Neuron (in vitro differentiated cells): Measurements from ENCODE around the gene BSX.

Experiments
- H2AFZ ChIP-seq: one replicate; pipeline ENCODE4 v1.6.1; 2013; ENCODE audit warnings: low read depth, mild to moderate bottlenecking, inconsistent platforms, low read length, moderate library complexity
- H3K27me3 ChIP-seq: one replicate; pipeline ENCODE4 v1.6.1; 2013; ENCODE audit warnings: low read length; ENCODE audit not compliant: insufficient read depth
- H3K36me3 ChIP-seq: one replicate; pipeline ENCODE4 v1.6.1; 2013; ENCODE audit warnings: low read length; ENCODE audit not compliant: insufficient read depth
- H3K4me1 ChIP-seq: one replicate; pipeline ENCODE4 v1.6.1; 2013; ENCODE audit warnings: low read length; ENCODE audit not compliant: insufficient read depth
- H3K4me3 ChIP-seq: 2 replicates; pipeline ENCODE4 v1.5.1; 2013; ENCODE audit warnings: mild to moderate bottlenecking, low read length, moderate library complexity
- H3K9me3 ChIP-seq: one replicate; pipeline ENCODE4 v1.6.1; 2013; ENCODE audit warnings: low read length

The BSX gene

DNA sequence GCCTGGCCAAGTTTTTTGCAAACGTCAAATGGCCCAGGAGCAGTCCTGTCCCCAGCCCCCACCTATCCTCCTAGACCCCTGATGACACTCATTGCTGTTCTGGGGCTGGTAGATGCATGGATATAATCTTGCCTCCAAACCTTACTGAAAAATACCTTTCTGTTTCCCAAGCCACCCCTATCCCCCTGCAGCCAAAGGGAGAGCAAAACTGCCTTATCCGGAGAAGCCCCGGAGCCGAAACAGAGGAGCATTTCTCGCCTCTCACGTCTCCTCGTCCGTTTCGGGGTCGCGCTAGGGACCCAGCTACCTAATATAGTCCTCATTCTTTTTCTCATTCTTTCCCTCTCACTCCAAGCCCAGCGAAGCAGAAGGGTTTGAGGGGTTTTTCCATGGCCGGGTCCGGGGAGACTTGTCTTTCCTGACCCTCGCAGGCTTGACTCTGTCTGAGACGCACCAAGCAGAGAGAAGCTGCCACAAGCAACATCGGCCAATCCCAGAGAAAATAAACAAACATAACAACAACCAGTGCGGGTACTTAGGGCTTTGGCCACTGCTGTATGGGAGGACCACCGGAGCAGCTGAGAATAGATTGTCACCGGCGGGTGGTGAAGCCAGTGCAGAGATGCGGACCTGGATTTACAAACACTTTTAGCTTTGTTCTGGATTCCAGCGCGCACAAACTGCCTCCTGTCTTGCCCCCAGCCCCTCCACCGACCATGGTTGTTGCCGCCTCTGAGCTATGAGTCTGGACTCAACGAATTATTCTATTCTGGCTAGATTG, 1.6 kb downstream of the BSX start:
- H3K9me3 ChIP-seq: no peaks in the 10 kb centered on the region
- peaks cover 96% of the 10 kb centered on the region for H3K27me3 ChIP-seq
- H3K4me1 ChIP-seq: peaks cover 3% of the 10 kb centered on the region
- H3K36me3 ChIP-seq: no peaks in the 10 kb centered on the region
- H3K4me3 ChIP-seq: no peak overlapping the region
- H2AFZ ChIP-seq: no peak overlapping the region

DNA sequence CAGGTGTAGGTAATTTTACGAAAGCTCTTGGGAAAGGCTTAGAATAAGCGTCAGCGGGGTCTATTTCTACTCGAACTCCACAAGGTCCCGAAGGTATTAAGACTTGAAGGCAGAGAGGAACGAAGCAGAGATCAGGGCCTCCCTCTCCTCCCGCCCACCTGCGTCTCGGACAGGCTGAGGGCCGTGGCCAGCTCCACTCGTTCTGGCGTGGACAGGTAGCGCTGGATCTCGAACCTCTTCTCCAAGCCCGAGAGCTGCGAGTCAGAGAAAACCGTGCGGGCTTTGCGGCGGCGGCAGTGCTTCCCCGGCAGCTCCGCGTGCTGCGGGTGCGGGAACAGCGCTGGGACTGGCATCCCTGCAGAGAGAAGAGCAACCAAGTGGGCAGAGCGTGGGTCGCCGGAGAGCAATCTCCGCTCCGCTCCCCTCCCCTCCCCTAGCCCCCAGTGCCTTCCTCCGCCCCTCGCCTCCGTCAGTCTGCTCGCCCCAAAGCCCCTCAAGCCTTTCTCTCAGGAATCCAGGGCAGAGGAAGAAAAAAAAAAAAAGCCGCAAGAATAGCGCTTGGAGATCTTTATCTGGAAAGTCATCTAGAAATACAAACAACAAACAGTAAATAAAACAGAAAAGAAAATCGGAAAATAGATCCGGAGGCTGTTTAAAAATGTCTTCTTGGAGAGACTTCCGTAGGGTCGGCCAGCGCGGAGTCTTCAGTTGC, 2.4 kb downstream of the BSX start:
- no peaks in the 10 kb centered on the region for H3K36me3 ChIP-seq
- H3K27me3 ChIP-seq: peaks cover 96% of the 10 kb centered on the region
- H3K9me3 ChIP-seq: no peaks in the 10 kb centered on the region
- H2AFZ ChIP-seq: no peak overlapping the region
- H3K4me1 ChIP-seq: peaks cover 2% of the 10 kb centered on the region
- H3K4me3 ChIP-seq: no peak overlapping the region

DNA sequence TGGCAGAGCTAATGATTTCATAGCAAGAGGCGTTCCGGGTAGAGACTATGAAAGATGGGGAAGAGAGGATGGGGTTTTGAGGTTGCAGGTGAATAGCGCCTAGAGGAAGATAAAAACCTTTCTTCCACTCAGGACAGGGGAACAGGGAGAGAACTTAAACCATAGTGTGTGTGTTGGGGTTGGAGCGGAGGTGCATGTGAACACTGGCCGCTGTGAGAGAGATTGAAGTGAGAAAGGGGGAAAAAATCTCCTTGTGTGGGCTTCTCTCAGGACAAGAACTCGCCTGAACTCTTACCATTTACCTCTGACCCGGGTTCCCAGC, 3.4 kb downstream of the BSX start:
- H3K9me3 ChIP-seq: no peaks in the 10 kb centered on the region

DNA sequence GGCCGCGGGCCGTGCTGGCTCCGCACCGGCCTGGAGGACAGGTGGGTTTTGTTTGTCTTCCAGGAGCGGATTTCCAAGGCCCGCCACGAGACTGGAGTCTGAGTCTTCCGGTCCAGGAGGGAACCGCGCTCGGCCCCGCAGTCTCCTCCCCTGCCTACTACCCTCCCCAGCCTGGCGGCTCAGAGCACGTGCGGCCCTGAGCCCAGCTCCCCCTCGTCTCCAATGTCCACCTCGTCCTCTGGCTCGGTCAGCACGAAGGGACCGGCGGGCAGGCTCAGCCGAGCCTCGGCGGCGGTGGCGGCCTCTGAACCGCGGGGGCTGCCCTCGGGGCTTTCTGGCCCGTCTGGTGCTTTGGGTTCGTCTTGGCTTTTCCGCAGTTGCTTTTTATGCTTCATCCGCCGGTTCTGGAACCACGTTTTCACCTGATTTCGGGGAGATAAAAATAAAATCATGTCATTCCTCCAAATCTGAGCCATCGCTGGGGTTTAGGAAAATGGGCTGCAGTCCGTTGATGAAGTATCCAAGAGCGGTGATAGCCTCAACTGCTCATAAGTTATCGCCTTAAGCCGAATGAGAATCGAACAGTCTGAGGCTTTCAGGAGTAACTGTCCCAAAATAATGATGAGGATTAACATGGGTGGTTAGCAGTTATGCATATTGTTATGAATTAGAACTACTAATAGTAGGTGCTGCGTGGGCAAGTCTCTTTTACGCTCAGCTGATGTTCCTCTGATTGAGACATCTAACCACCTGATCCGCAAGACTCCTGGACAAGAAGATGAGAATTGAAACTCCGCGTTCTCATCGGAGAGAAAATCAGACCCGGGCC, 4.0 kb downstream of the BSX start:
- Histone ChIP-seq H3K27me3 (peaks cover 97% of the 10 kb centered on the region), H3K9me3 (no peaks in the 10 kb centered on the region), H2AFZ (no peak overlapping the region), H3K4me3 (no peak overlapping the region), H3K36me3 (no peaks in the 10 kb centered on the region), H3K4me1 (no peaks in the 10 kb centered on the region)

More for the DNA sequence above, 3.4 kb downstream of the BSX start:
- Histone ChIP-seq H3K4me1 (no peaks in the 10 kb centered on the region), H3K27me3 (peaks cover 96% of the 10 kb centered on the region), H3K4me3 (no peak overlapping the region), H3K36me3 (no peaks in the 10 kb centered on the region), H2AFZ (no peak overlapping the region)

DNA sequence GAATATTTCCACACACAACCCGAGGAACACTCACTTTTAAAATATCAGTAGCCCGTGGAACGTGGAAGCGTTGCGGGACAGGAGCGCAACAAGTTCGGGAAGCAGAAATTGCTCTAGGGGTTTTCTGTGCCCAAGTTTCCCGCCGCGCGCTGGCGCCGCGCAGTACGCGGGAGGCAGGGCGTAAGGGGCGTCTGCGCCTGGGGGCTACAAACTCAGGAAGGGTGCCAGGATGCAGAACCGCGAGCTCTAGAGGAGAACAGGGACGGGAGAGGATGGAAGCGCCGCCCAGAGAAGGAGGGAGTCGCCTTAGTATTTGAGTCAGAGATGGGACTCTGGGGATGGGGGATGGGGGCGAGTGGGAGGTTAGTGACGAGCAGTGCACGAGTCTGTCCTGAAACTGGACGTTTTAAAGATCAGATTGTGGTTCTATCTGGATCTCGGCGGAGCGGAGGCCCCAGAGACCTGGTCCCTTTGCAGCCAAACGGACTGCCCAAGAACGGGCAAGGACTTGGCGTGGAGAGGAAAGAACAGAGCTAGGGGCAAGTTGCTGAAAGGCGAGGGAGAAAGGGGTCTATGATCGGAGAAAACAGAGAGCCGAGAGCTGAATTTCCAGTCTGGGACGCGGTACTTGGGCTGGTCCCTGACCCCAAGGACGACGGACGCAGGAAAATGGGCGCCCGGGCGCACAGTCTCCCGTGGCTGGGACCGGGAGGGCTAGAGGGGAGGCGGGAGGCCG, 4.7 kb downstream of the BSX start:
- H3K4me1 ChIP-seq: no peaks in the 10 kb centered on the region
- H3K36me3 ChIP-seq: no peaks in the 10 kb centered on the region
- peaks cover 92% of the 10 kb centered on the region for H3K27me3 ChIP-seq
- no peaks in the 10 kb centered on the region for H3K9me3 ChIP-seq
- H3K4me3 ChIP-seq: no peak overlapping the region
- no peak overlapping the region for H2AFZ ChIP-seq

DNA sequence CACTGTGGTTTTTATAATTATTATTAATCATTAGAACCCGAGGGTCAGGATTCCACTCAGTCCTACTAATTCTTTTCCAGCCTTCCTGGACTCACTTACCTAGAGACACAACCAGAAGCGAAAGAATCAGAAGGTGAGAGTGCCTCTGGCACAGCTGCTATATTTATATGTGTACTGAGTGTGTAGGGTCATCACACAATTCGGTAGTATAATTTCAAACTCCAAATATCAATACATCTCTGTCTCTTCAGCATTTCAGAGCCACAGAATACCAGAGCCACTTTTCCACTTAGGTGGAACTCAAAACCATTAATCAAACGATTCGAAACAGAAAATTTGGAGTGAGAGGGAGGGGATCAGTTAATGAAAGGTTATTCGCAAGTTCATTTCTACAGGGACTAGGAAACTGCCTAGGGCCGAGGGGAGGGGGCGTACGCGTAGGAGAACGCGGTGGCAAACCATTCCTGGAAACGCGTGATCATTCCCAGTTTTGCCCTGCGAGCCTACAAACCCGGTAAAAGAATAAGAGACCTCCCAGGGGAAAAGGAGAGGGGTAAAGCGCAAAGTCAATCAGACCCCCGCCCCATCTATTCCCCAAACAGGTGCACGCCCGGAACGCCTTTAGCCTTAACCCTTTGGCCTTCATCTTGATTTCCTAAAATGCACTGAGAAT, 5.4 kb downstream of the BSX start:
- H3K4me3 ChIP-seq: no peak overlapping the region
- no peaks in the 10 kb centered on the region for H3K4me1 ChIP-seq
- no peak overlapping the region for H2AFZ ChIP-seq
- H3K27me3 ChIP-seq: peaks cover 87% of the 10 kb centered on the region
- no peaks in the 10 kb centered on the region for H3K36me3 ChIP-seq
- H3K9me3 ChIP-seq: no peaks in the 10 kb centered on the region

DNA sequence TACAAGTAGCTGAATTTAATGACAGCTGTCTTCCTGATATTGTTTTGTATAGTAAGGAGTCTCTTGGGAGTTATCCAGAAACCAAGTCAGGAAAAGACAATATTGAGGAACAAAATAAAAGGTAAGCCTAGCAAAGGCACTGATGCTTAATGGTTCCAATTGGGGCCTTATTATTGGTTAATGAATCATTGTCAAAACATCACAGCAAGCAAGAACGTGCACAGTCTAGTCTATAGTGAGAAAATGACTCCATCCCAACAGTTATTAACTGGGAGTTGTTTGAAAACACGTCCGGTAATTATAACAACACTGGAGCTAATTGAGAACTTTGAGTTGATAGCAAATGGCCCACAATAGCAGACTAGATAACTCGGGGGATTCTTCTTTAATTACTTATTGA, 17.7 kb downstream of the BSX start:
- H3K36me3 ChIP-seq: no peaks in the 10 kb centered on the region
- H3K9me3 ChIP-seq: no peaks in the 10 kb centered on the region
- H3K27me3 ChIP-seq: peaks cover 49% of the 10 kb centered on the region
- no peak overlapping the region for H3K4me3 ChIP-seq
- H2AFZ ChIP-seq: no peak overlapping the region
- H3K4me1 ChIP-seq: no peaks in the 10 kb centered on the region

DNA sequence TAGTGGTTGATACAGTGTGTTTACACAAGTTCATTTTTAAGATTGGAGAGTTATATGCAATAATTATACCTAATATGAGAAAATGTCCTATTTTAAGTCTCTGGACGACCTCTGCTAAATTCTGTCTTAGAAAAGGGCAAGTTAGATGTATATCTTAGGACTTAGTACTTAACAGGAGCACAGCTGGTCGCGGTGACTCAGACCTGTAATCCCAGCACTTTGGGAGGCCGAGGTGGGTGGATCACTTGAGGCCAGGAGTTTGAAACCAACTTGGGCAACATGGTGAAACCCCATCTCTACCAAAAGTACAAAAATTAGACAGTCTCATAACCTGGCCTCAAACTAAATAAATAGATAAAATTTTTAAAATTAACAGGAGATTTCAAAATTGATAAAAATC, 27.2 kb downstream of the BSX start:
- no peaks in the 10 kb centered on the region for H3K36me3 ChIP-seq
- peaks cover 28% of the 10 kb centered on the region for H3K4me1 ChIP-seq
- H3K9me3 ChIP-seq: no peaks in the 10 kb centered on the region
- H2AFZ ChIP-seq: no peak overlapping the region
- peaks cover 33% of the 10 kb centered on the region for H3K27me3 ChIP-seq
- no peak overlapping the region for H3K4me3 ChIP-seq

DNA sequence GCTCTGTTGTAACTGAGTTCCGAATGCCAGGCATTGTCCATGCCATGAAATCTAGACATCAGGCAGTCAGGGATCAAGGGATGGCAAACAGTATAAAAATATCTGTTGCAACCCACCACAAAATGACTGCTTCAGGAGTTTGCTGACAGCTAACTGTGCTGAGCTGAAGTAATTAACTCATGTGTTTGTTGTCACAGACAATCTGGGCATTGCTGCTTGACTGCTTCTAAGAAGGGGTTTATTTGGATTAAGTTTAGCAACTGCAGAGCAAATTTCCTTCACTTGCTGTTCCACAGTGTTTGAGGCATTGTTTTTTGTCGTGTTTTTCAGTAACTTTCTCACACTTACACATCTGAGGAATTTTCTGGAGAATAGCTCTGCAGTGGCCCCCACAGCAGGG, 30.4 kb downstream of the BSX start:
- Histone ChIP-seq H3K4me1 (peaks cover 28% of the 10 kb centered on the region), H3K4me3 (no peak overlapping the region), H3K9me3 (no peaks in the 10 kb centered on the region), H3K36me3 (no peaks in the 10 kb centered on the region), H2AFZ (no peak overlapping the region), H3K27me3 (peaks cover 12% of the 10 kb centered on the region)

DNA sequence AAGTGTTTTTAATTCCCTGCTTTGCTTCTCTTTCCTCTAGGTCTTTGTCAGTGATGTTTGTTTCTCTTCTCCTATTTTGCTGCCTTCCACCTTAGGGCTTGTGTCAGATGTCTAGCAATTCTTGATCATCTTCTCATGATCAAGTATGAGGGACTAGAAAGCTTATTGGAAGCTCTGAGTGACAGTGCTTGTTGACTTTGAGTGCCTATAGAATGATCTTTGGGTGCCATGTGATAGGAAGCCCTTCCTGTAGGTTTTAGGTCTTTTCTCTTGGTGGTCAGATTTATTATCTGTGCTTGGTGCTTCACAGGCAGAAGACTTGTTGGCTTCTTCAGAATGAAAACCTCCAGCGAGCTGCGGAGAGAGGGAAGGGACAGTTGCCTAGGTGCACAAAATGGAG, 43.1 kb downstream of the BSX start:
- Histone ChIP-seq H3K4me3 (no peak overlapping the region), H3K27me3 (peaks cover 18% of the 10 kb centered on the region), H2AFZ (no peak overlapping the region), H3K4me1 (no peaks in the 10 kb centered on the region), H3K36me3 (no peaks in the 10 kb centered on the region), H3K9me3 (no peaks in the 10 kb centered on the region)

DNA sequence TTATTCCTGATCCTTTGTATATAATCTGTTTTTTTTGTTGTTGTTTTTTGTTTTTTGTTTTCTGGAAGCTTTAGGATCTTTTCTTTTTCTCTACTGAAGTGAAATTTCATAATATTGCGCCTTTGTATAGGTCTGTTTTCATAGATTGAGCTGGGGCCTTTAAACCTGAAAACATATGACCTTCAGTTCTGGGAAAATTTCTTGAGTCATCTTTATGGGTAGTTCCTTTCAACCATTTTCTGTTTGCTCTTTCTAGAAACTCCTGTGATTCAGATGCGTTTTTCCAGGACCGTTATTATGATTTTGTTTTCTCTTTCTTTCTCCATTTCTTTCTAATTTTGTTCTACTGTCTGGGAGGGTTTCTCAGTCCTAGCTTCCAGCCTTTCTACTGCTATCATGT, 43.7 kb downstream of the BSX start:
- Histone ChIP-seq H3K4me3 (no peak overlapping the region), H3K4me1 (no peaks in the 10 kb centered on the region), H3K27me3 (peaks cover 18% of the 10 kb centered on the region), H3K36me3 (no peaks in the 10 kb centered on the region), H3K9me3 (no peaks in the 10 kb centered on the region), H2AFZ (no peak overlapping the region)

DNA sequence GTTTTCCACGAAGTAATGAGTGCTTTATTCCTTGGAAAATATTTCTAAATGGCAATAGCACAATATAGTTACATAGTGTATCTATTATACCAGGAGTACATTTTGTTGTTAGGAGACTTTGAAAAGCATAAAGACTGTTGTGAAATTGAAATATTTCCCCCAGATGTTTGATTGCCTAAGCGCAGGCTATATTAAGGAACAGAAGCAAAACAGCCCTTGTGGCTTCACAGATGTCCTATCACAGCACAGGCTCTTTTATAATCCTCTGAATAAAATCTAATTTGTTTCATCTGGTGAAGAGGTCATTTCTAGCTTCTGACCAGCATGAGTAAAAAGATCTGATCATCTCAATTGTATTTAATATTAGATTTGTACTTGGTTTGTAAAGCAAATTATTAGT, 48.2 kb downstream of the BSX start:
- H3K9me3 ChIP-seq: no peaks in the 10 kb centered on the region
- H2AFZ ChIP-seq: no peak overlapping the region
- H3K4me1 ChIP-seq: no peaks in the 10 kb centered on the region
- H3K4me3 ChIP-seq: no peak overlapping the region
- H3K36me3 ChIP-seq: no peaks in the 10 kb centered on the region
- peaks cover 20% of the 10 kb centered on the region for H3K27me3 ChIP-seq
